Pancreas (tissue), 10 donors: Measurements from ENCODE around the gene ZNF787. TPM values are rescaled to one million over a fixed set of nuclear protein-coding genes. Genes with fewer than 3 reads are reported as not detected.
A peak's percentile ranks its signal among the peaks of the same experiment; 100 is the strongest.
"Not testable (repeated sequence)": the region's sequence is repeated elsewhere in the genome, so short reads cannot be mapped to it uniquely, and the experiment has no call there.

Experiments used
- ATAC-seq, 4 donors: fragments of 200-7000 bp; cut with Tn5 transposase; one replicate each; pipeline versions ENCODE4 v1.8.0 to v1.9.1; 2020; ENCODE audit warnings: mild to moderate bottlenecking in 4 of 4, moderate library complexity in 4 of 4
- DNase-seq, 6 donors: peaks; one replicate each; pipeline ENCODE4 v3.0.0-alpha.2; 2020
- FAIRE-seq: peaks from 2 replicates; lab custom pipeline; 2012; peaks lifted over from hg19 to GRCh38; lab: Jason Lieb, UNC
- H3K27ac ChIP-seq, 4 donors: fragments of 200-600 bp; sonication (generic); 1 replicate in 3 of 4; 2 replicates in 1 of 4; pipeline versions ENCODE4 v1.5.0 to v1.8.0; 2020
- H3K27me3 ChIP-seq, 4 donors: fragments of 200-600 bp; one replicate each; pipeline ENCODE4 v1.8.0; 2021
- H3K36me3 ChIP-seq, 3 donors: fragments of 200-600 bp; sonication (generic) in 1 of 3; one replicate each; pipeline versions ENCODE4 v1.5.0 to v1.8.0; 2020 to 2021
- H3K4me1 ChIP-seq, 3 donors: fragments of 200-600 bp; one replicate each; pipeline ENCODE4 v1.8.0; 2021
- H3K4me3 ChIP-seq, 4 donors: fragments of 200-600 bp; sonication (generic) in 2 of 4; one replicate each; pipeline versions ENCODE4 v1.5.0 to v1.8.0; 2020 to 2021
- H3K9me3 ChIP-seq, 4 donors: fragments of 200-600 bp; one replicate each; pipeline ENCODE4 v1.8.0; 2021
- WGBS, 2 donors: extraction: QIAGEN DNeasy Blood & Tissue Kit; methylation state at CpG; one replicate each; pipeline ENCODE4 v1.1.7; 2013; 5-methylcytosine and 5-hydroxymethylcytosine counted together
- intact Hi-C, 3 donors: fragments of 100-400 bp; cut with DNase I; formaldehyde crosslinking; loops; one replicate each; pipeline versions ENCODE4 v1.11.1 to v1.14.2; 2022
- polyA plus RNA-seq, 2 donors: library from polyadenylated mRNA; stranded (reverse); fragments of 200-250 nt; gene quantifications; one replicate each; pipeline ENCODE4 v1.2.3, GENCODE V29; 2013
- total RNA-seq, 6 donors: library from RNA; stranded (reverse); fragmentation: NEBNext Ultra II Directional in 4 of 6; extraction: Animal tissue kit (Norgen Biotek cat#: 25700) in 4 of 6; gene quantifications; one replicate each; pipeline versions ENCODE4 v1.2.1 to v1.2.4, GENCODE V29; 2021 to 2023
- TF ChIP-seq, protein P1 (sequence below), 4 donors: fragments of 200-600 bp; sonication (generic) in 3 of 4; IDR thresholded peaks; one replicate each; pipeline versions ENCODE4 v1.5.0 to v1.8.0; 2021; ENCODE audit warnings: antibody characterized with exemption in 4 of 4
- donor health status: healthy with polysubstance abuse.
- donor health status: DM: no; HTN: no; CAD: no; lungs with moderate emphysema.
- donor health status: DM: no; HTN: no; CAD: no.
- donor health status: control.
- donor health status: control.
- donor health status: Bipolar disorder and iron deficiency.
- donor health status: DM: yes; HTN: yes; CAD: no.
- donor health status: DM: no; HTN: no; CAD: no.
- donor health status: DM: no; HTN: no; CAD: no.
- donor health status: DM: yes; HTN: yes; CAD: no.

Gene ZNF787
- total and polyA plus RNA-seq, 8 donors: 13.6 to 41.9 (median 25.6) TPM

- TF ChIP-seq, protein P1, sequence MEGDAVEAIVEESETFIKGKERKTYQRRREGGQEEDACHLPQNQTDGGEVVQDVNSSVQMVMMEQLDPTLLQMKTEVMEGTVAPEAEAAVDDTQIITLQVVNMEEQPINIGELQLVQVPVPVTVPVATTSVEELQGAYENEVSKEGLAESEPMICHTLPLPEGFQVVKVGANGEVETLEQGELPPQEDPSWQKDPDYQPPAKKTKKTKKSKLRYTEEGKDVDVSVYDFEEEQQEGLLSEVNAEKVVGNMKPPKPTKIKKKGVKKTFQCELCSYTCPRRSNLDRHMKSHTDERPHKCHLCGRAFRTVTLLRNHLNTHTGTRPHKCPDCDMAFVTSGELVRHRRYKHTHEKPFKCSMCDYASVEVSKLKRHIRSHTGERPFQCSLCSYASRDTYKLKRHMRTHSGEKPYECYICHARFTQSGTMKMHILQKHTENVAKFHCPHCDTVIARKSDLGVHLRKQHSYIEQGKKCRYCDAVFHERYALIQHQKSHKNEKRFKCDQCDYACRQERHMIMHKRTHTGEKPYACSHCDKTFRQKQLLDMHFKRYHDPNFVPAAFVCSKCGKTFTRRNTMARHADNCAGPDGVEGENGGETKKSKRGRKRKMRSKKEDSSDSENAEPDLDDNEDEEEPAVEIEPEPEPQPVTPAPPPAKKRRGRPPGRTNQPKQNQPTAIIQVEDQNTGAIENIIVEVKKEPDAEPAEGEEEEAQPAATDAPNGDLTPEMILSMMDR (IDR thresholded peaks at IDR 0.05): no peak
- FAIRE-seq (no peak), ATAC-seq (no peak), DNase-seq (no peak)
- Histone ChIP-seq H3K27ac (peak overlapping the region in 1 of 4 donors; percentile 8), H3K36me3 (peaks cover 0 to 11% (median 0%) of the 10 kb centered on the region in 3 donors), H3K27me3 (no peaks in the 10 kb centered on the region), H3K4me1 (peaks cover 39 to 45% (median 40%) of the 10 kb centered on the region in 3 donors), H3K4me3 (no peak overlapping the region), H3K9me3 (no peaks in the 10 kb centered on the region)
- WGBS, 2 donors: 81 to 82% methylated on average over 11 of the region's 11 CpGs
- intact Hi-C loops: loop anchor here in 2 of 3 donors (5.0 to 10.0 kb wide), 2 partner anchors 45 to 48 kb away; no protein-coding TSS in a partner anchor
Measured at GRCh38 chr19:56106993-56107392, 14.1 kb downstream of the ZNF787 start.

DNA sequence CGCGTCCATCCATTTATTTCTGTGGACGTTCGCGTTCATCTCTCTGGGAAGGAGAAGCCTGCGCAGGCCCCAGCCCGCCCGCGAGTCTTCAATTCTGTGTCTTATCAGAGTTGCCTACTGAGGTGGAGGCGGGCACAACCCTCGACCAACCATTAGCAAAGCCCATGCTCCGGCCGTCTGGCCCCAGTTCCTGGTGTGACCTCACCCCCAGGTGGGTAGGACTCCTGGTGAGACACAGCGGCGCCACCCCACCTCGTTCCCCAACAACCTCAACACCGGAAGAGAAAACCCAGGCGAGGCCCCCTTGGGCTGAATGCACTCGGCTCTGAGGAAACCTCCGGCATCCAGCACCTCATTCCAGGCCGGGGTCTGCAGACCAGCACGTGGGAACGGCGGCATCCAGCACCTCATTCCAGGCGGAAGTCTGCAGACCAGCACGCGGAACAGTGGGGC, 14.7 kb downstream of the ZNF787 start:
- Histone ChIP-seq H3K4me3 (no peak overlapping the region), H3K27me3 (no peaks in the 10 kb centered on the region), H3K9me3 (no peaks in the 10 kb centered on the region), H3K27ac (peak overlapping the region in 1 of 4 donors; percentile 8), H3K4me1 (peaks cover 33 to 39% (median 35%) of the 10 kb centered on the region in 3 donors), H3K36me3 (peaks cover 0 to 12% (median under 1%) of the 10 kb centered on the region in 3 donors)
- intact Hi-C loops: loop anchor here in 2 of 3 donors (5.0 to 10.0 kb wide), 2 partner anchors 46 to 48 kb away; no protein-coding TSS in a partner anchor
- no peak for FAIRE-seq
- no peak for ATAC-seq
- 81 to 84% methylated on average over 27 of the region's 27 CpGs for WGBS, 2 donors
- TF ChIP-seq, protein P1 (IDR thresholded peaks at IDR 0.05): no peak
- peak in 2 of 6 donors; percentile 42 to 76 for DNase-seq

DNA sequence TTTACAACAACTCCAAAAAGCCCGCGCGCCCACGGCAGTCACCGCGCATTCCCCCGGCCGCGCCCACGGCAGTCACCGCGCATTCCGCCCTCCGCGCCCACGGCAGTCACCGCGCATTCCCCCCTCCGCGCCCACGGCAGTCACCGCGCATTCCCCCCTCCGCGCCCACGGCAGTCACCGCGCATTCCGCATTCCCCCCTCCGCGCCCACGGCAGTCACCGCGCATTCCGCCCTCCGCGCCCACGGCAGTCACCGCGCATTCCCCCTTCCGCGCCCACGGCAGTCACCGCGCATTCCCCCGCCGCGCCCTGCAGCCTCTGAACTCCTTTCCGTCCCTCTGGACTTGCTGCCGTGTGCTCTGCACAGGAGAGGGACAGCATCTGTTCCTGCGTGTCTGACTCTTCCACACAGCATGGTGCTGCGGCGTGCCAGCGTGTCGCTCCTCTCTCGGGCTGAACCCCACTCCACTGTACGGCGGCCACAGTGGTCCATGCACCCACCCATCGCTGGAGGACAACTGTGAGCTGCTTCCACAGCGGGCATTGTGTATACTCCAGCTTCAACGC, 15.2 kb downstream of the ZNF787 start:
- Histone ChIP-seq H3K36me3 (peaks cover 0 to 12% (median 4%) of the 10 kb centered on the region in 3 donors), H3K4me1 (peaks cover 28 to 34% (median 30%) of the 10 kb centered on the region in 3 donors), H3K27ac (peak overlapping the region; percentile 36 to 81 (median 70))
- peak in 1 of 6 donors; percentile 63 for DNase-seq
- WGBS, 2 donors: 94 to 96% methylated on average over 61 of the region's 61 CpGs
- H3K27me3 ChIP-seq, ATAC-seq, H3K9me3 ChIP-seq, FAIRE-seq, H3K4me3 ChIP-seq: not testable (repeated sequence)
- intact Hi-C loops: loop anchor here in 2 of 3 donors (5.0 to 10.0 kb wide), 2 partner anchors 46 to 49 kb away; no protein-coding TSS in a partner anchor

- no peaks in the 10 kb centered on the region for H3K9me3 ChIP-seq
- DNase-seq (peak; percentile 74 to 92 (median 80)), FAIRE-seq (peak; percentile 78), ATAC-seq (peak; percentile 72 to 91 (median 88))
- H3K27ac ChIP-seq: peak overlapping the region; percentile 36 to 81 (median 70)
- H3K36me3 ChIP-seq: peaks cover 0 to 12% (median 4%) of the 10 kb centered on the region in 3 donors
- intact Hi-C loops: loop anchor here in 2 of 3 donors (5.0 to 10.0 kb wide), 2 partner anchors 47 to 50 kb away; no protein-coding TSS in a partner anchor
- no peaks in the 10 kb centered on the region for H3K27me3 ChIP-seq
- TF ChIP-seq, protein P1 (IDR thresholded peaks at IDR 0.05): peak; percentile 54 to 78 (median 73)
- peaks cover 22 to 27% (median 23%) of the 10 kb centered on the region in 3 donors for H3K4me1 ChIP-seq
- H3K4me3 ChIP-seq: no peak overlapping the region
- 14 to 16% methylated on average over 22 of the region's 22 CpGs for WGBS, 2 donors
Measured at GRCh38 chr19:56105090-56105701, 15.9 kb downstream of the ZNF787 start.

DNA sequence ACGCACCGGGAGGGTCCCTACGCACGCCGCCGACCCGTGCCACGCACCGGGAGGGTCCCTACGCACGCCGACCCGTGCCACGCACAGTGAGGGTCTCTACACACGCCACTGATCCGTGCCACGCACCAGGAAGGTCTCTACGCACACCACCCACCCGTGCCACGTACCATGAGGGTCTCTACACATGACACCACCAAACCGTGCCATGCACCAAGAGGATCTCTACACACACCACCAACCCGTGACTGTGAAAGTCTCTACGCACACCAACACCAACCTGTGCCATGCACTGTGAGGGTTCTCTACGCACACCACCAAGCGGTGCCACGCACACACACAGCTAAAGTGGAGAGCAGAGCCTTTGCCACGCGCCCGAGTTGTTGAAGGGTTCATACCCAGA, 16.7 kb downstream of the ZNF787 start:
- DNase-seq (no peak), ATAC-seq (no peak), FAIRE-seq (no peak)
- Histone ChIP-seq H3K27me3 (no peaks in the 10 kb centered on the region), H3K9me3 (no peaks in the 10 kb centered on the region), H3K4me1 (peaks cover 15 to 19% (median 16%) of the 10 kb centered on the region in 3 donors), H3K4me3 (no peak overlapping the region), H3K36me3 (peaks cover 0 to 12% (median 4%) of the 10 kb centered on the region in 3 donors), H3K27ac (no peak overlapping the region)
- intact Hi-C loops: loop anchor here (5.0 to 10.0 kb wide), 3 partner anchors 50 to 73 kb away; partner anchors contain the start of gene GALP (in 1 of the 3)
- TF ChIP-seq, protein P1 (IDR thresholded peaks at IDR 0.05): no peak
- 92 to 93% methylated on average over 22 to 29 of the region's 29 CpGs for WGBS, 2 donors
